Muscle of leg (tissue), 11 donors: ENCODE data around the gene CDC42BPG. TPM values are rescaled to one million over a fixed set of nuclear protein-coding genes. Genes with fewer than 3 reads are reported as not detected.

Experiments
- DNase-seq: peaks from one replicate; pipeline ENCODE4 v3.0.0; 2013
- H3K27ac ChIP-seq: one replicate; pipeline ENCODE4 v1.5.1; 2013; ENCODE audit warnings: mild to moderate bottlenecking, low read length, control low read depth
- H3K27me3 ChIP-seq: one replicate; pipeline ENCODE4 v1.6.1; 2013; ENCODE audit warnings: low read length; ENCODE audit not compliant: control insufficient read depth, insufficient read depth
- H3K36me3 ChIP-seq: one replicate; pipeline ENCODE4 v1.6.1; 2013; ENCODE audit warnings: low read length; ENCODE audit not compliant: control insufficient read depth, insufficient read depth
- H3K4me1 ChIP-seq: one replicate; pipeline ENCODE4 v1.6.1; 2013; ENCODE audit warnings: low read length; ENCODE audit not compliant: control insufficient read depth, insufficient read depth
- H3K4me3 ChIP-seq: one replicate; pipeline ENCODE4 v1.5.1; 2013; ENCODE audit warnings: low read length, control low read depth
- H3K9me3 ChIP-seq: replicated peaks from 2 replicates; pipeline ENCODE4 v1.6.1; 2013; ENCODE audit warnings: low read depth, low read length; ENCODE audit not compliant: control insufficient read depth
- WGBS: methylation state at CpG from one replicate; pipeline ENCODE4 v1.1.5; 2013; ENCODE audit warnings: missing lambda C conversion rate; ENCODE audit not compliant: insufficient coverage; 5-methylcytosine and 5-hydroxymethylcytosine counted together
- polyA plus RNA-seq, 8 donors: library from polyadenylated mRNA; unstranded; fragments of 120-200 nt; gene quantifications; one replicate each; pipeline versions ENCODE4 v1.2.1 to v1.2.3, GENCODE V29; 2013; ENCODE audit warnings: inconsistent platforms in 1 of 8, low replicate concordance in 1 of 8; ENCODE audit not compliant: insufficient read length in 8 of 8, insufficient read depth in 1 of 8
- total RNA-seq: library from RNA; stranded (reverse); fragments of 120-200 nt; gene quantifications from one replicate; pipeline ENCODE4 v1.2.4, GENCODE V29; 2013

CDC42BPG gene
- total and polyA plus RNA-seq, 9 donors, result 0.35 to 2.3 (median 0.95) TPM

DNA sequence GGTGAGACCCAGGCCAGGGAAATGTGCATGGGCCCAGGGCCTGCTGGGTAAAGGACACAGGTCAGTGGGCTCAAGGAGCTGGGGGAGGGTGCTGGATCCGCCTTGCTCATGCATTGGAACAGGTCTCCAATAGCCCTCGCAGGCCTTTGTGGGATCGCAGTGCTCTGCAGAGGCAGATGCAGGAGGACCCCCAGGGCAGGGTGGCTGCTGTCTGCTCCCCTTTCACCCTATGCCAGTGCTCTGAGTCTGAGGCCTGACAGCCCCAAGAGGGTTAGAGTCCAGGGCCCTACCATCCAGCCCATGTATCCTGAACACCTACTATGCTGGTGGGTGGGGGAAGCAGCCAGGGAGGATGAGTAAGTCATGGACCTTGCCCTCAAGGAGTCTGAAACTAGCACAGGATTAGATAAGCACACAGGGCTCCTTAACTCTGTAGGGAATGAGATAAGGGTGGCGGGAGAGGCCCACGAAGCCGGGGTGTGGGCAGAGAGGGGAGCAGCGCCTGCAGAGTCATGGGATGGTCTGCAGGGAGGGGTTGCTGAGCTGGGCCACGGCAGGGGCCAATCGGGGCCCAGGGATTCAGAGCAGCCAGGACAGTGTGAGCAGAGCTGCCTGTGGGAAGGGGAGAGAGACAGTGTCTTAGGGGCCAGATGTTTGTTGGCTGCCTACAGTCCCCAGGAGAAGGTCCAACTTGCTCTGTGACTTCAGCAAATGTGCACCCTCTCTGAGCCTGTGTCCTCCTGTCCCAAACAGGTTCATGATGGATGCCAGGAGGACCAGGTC lies 44.5 kb upstream of the CDC42BPG start:
- Histone ChIP-seq H3K36me3 (no peaks in the 10 kb centered on the region), H3K9me3 (no peaks in the 10 kb centered on the region), H3K27me3 (no peaks in the 10 kb centered on the region), H3K4me1 (peaks cover 27% of the 10 kb centered on the region), H3K27ac (no peak overlapping the region), H3K4me3 (no peak overlapping the region)
- no peak for DNase-seq
- 70% methylated on average over 9 of the region's 9 CpGs for WGBS

DNA sequence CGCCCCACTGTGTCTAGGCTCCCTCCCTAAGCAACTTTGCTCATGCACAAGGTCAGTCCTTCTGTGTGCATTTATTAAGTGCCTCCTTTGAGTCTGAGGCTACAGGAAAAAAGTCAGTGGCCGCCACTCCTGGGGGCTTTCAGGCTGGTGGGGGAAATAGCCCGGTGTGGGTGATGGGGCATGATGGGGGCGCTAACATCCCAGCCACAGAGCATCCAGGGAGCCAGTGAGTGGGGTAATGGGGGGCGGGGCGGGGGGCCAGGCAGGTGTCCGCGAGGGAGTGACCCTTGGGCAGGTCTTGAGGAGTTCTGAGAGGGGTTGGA lies 43.9 kb upstream of the CDC42BPG start:
- Histone ChIP-seq H3K27me3 (no peaks in the 10 kb centered on the region), H3K27ac (no peak overlapping the region), H3K4me3 (no peak overlapping the region), H3K36me3 (no peaks in the 10 kb centered on the region), H3K4me1 (peaks cover 26% of the 10 kb centered on the region), H3K9me3 (no peaks in the 10 kb centered on the region)
- WGBS, result 58% methylated on average over 7 of the region's 8 CpGs
- no peak for DNase-seq

DNA sequence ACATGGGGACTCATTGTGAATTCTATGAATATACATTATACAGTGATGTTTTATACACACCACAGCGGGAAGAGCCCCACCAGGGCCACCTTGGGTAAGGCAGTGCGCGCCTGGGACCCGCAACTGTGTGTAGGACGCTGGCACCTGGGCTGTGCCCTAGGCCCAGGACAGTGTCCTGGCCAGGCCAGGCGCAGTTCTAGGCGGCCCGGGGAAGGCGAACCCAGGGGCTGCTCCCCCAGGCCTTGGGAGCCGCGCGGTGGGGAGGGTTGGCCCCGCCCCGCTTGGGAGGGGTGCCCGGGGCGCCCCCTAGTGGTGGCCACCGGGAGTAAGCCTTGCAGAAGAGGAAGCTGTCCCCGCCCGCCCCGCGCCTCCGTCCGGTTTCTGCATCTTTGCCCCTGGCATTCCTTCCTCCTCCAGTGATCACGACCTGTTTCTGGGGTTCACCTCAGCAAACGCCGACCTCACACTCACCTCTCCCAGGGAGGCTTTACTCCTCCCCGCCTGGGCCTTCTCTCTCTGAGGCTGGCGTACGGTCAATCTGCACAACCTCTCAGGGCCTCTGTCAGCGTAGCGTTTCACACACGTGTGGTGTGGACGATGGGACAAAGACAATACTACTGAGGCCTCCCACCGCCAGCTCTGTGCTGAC lies 43.4 kb upstream of the CDC42BPG start:
- H3K36me3 ChIP-seq, result no peaks in the 10 kb centered on the region
- H3K27ac ChIP-seq, result no peak overlapping the region
- H3K4me3 ChIP-seq, result peak overlapping the region; percentile 23
- 7% methylated on average over 31 of the region's 34 CpGs for WGBS
- H3K9me3 ChIP-seq, result no peaks in the 10 kb centered on the region
- peaks cover 26% of the 10 kb centered on the region for H3K4me1 ChIP-seq
- DNase-seq, result peak; percentile 76
- H3K27me3 ChIP-seq, result no peaks in the 10 kb centered on the region

DNA sequence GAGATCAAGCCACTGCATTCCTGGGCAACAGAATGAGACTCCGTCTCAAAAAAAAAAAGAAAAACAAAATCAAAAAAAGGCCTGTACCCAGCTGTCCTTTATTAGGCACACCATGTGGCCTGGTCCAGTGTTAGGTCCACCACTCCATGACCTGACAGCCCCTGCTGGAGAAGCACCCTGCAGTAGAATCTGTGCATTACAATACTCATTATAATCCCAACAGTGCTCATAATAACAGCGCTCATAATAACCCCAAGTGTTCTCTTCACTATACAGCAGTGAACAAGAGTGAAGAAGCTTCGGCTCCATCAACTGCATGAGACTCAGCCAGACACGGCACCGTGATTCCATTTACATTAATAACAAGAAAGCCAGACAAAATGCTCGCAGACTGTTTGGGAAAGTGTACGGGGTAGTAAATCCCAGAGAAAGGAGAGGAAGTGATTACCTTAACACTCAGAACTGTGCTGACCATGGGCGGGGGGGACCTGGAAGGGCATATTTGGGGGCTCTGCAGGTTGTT lies 42.8 kb upstream of the CDC42BPG start:
- WGBS, result 92% methylated on average over 2 of the region's 8 CpGs

DNA sequence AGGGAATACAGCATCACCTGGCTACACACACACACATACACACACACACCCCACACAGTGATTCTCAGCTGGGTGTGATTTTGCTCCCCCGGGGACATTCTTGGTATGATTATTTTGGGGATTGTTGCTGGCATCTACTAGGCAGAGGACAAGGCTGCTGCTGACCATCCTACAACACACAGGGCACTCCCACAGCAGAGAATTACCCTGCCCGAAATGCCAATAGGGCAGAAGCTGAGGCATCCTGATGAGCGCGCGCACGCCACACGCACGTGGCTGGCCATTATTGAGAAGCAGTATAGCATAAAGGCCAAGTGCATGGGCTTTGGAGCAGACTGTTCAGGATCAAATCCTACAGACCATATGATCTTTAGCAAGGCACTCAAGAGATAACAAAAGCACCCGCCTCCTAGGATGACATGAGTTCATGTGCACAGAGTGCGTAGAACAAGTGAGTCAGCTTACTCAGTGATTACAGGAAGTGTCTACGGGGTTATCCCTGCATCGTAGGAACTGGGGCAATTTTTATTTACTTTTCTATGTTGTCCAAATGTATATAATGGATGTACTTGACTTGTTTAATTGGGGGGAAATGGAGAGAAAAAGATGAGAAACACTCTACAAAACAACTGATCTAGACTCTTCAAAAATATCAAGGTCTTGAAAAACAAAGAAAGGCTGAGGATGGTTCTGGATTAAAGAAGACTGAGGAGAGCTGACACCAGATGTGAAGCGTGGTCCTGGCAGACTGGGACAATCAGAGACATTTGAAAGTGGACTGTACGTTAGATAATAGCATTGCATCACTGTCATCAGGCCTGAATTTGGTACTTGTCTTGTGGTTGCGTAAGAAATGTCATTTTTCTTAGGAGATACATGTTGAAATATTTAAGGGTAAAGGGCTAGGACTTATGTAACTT lies 41.2 kb upstream of the CDC42BPG start:
- WGBS, result 76% methylated on average over 6 of the region's 15 CpGs
- no peak overlapping the region for H3K27ac ChIP-seq
- no peaks in the 10 kb centered on the region for H3K27me3 ChIP-seq
- no peaks in the 10 kb centered on the region for H3K9me3 ChIP-seq
- peaks cover 22% of the 10 kb centered on the region for H3K4me1 ChIP-seq
- no peak overlapping the region for H3K4me3 ChIP-seq
- no peaks in the 10 kb centered on the region for H3K36me3 ChIP-seq
- no peak for DNase-seq

More for the DNA sequence above, 42.8 kb upstream of the CDC42BPG start:
- no peak overlapping the region for H3K27ac ChIP-seq
- H3K27me3 ChIP-seq, result no peaks in the 10 kb centered on the region
- H3K36me3 ChIP-seq, result no peaks in the 10 kb centered on the region
- peaks cover 26% of the 10 kb centered on the region for H3K4me1 ChIP-seq
- H3K9me3 ChIP-seq, result no peaks in the 10 kb centered on the region
- DNase-seq, result no peak
- no peak overlapping the region for H3K4me3 ChIP-seq

DNA sequence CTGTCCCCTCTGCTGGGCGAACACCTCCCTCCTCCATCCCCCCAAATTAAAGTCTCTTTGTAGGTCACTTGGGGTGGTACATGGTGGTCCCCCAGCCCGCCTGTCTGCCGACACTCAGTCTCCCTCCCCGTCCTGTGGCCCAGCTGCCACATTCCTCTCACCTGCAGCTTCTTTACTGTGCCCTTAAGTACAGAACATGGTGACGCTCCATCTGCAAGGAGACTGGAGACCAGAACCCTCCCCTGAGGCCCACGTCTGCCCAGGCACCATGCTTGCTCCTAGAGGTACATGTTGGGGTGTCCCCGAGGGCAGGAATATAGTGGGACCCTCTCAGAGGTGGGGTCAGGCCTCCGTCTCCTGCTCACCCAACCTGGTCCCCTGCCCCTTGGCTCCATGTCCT lies 39.6 kb upstream of the CDC42BPG start:
- Histone ChIP-seq H3K9me3 (no peaks in the 10 kb centered on the region), H3K27me3 (no peaks in the 10 kb centered on the region), H3K4me3 (no peak overlapping the region), H3K4me1 (peaks cover 27% of the 10 kb centered on the region), H3K36me3 (no peaks in the 10 kb centered on the region), H3K27ac (no peak overlapping the region)
- DNase-seq, result no peak
- 73% methylated on average over 6 of the region's 8 CpGs for WGBS

DNA sequence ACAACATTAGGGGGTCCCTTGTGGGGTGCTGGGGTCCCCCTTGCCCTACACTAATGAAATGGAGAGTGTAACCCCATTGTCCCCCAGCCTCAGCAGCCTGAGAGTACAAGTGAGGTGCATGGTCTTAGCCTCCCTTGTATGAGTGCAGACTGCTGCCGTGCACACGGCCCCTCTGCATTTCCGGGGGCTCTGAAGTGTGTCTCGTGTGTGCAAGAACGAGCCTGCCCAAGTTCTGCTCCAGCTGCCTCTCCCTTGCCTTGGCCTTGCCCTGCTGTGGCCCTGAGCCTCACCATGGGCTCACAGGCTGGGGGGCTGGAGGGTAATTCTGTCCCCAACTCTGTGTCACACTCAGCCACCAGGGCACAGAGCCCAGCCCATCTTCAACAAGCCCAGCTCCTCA lies 39.1 kb upstream of the CDC42BPG start:
- no peak overlapping the region for H3K4me3 ChIP-seq
- H3K27ac ChIP-seq, result no peak overlapping the region
- no peak for DNase-seq
- WGBS, result 56% methylated on average over 5 of the region's 5 CpGs
- H3K4me1 ChIP-seq, result peaks cover 26% of the 10 kb centered on the region
- H3K27me3 ChIP-seq, result no peaks in the 10 kb centered on the region
- no peaks in the 10 kb centered on the region for H3K36me3 ChIP-seq
- no peaks in the 10 kb centered on the region for H3K9me3 ChIP-seq

DNA sequence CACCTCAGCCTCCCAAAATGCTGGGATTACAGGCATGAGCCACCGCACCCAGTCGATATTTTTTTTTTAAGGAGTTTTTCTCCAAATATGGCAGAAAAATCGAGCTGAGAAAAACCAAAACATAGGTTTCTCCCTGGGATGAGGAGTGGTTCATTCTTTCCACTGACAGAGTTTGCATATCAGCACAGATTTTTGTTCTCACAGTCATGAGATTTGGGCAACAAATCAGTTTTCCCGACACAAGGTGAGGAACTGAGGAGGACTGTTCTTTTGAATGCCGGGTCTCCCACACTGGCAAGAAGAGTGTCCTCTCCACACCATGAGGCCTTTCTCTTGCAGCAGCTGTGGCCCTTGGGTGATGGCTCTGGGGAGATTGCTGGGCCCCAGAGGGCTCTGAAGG lies 37.8 kb upstream of the CDC42BPG start:
- Histone ChIP-seq H3K4me3 (no peak overlapping the region), H3K27ac (no peak overlapping the region), H3K9me3 (no peaks in the 10 kb centered on the region), H3K36me3 (no peaks in the 10 kb centered on the region), H3K4me1 (peaks cover 21% of the 10 kb centered on the region), H3K27me3 (no peaks in the 10 kb centered on the region)
- WGBS, result 67% methylated on average over 1 of the region's 5 CpGs
- DNase-seq, result no peak

DNA sequence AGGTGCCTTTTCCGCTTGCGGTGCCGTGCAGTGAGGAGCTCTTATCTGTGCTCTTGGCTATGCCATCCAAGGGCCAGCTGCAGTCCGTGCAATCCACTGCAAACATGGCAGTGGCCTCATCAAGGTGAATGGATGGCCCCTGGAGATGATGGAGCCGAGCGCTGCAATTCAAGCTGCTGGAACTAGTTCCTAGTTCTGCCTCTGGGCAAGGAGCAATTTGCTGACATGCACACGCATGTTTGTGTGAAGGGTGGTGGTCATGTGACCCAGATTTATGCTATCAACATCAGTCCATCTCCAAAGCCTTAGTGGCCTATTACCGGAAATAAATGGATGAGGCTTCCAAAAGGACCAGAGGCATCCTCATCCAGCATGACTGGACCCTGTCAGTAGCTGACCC lies 37.0 kb upstream of the CDC42BPG start:
- H3K36me3 ChIP-seq, result no peaks in the 10 kb centered on the region
- H3K4me1 ChIP-seq, result peaks cover 29% of the 10 kb centered on the region
- no peaks in the 10 kb centered on the region for H3K27me3 ChIP-seq
- H3K27ac ChIP-seq, result no peak overlapping the region
- no peaks in the 10 kb centered on the region for H3K9me3 ChIP-seq
- no peak overlapping the region for H3K4me3 ChIP-seq
- WGBS, result 70% methylated on average over 5 of the region's 8 CpGs
- no peak for DNase-seq
